Fibroblast of pulmonary artery (primary cell): ENCODE results near the gene CACNA1C.

Experiments
- DNase-seq: peaks from one replicate; pipeline ENCODE4 v3.0.0-alpha.2; 2010; ENCODE audit warnings: low read depth
- H3K4me3 ChIP-seq: replicated peaks from 2 replicates; pipeline ENCODE4 v1.5.1; 2011; ENCODE audit warnings: low read depth, mild to moderate bottlenecking, control low read depth, low read length, moderate library complexity
- CTCF ChIP-seq: IDR thresholded peaks from 2 replicates; pipeline ENCODE4 v1.5.1; 2011; ENCODE audit warnings: mild to moderate bottlenecking, control low read depth, low read length, inconsistent platforms; ENCODE audit errors: missing control alignments

Gene CACNA1C

GRCh38 chr12:2351161-2351560, 298.4 kb downstream of the CACNA1C start:
- no peak overlapping the region for H3K4me3 ChIP-seq
- TF ChIP-seq CTCF: no peak
- DNase-seq: no peak

- H3K4me3 ChIP-seq: no peak overlapping the region
- TF ChIP-seq CTCF: no peak
- no peak for DNase-seq
Measured at GRCh38 chr12:2352203-2352602, 299.4 kb downstream of the CACNA1C start.

GRCh38 chr12:2353281-2353680, 300.5 kb downstream of the CACNA1C start:
- no peak overlapping the region for H3K4me3 ChIP-seq
- DNase-seq: no peak
- no peak for TF ChIP-seq CTCF

- H3K4me3 ChIP-seq: no peak overlapping the region
- TF ChIP-seq CTCF: no peak
- no peak for DNase-seq
Measured at GRCh38 chr12:2353691-2354090, 300.9 kb downstream of the CACNA1C start.

- no peak for DNase-seq
- no peak overlapping the region for H3K4me3 ChIP-seq
- no peak for TF ChIP-seq CTCF
Measured at GRCh38 chr12:2354151-2354991, 301.6 kb downstream of the CACNA1C start.

GRCh38 chr12:2355198-2355597, 302.4 kb downstream of the CACNA1C start:
- DNase-seq: no peak
- no peak overlapping the region for H3K4me3 ChIP-seq
- no peak for TF ChIP-seq CTCF

- no peak for DNase-seq
- no peak for TF ChIP-seq CTCF
- no peak overlapping the region for H3K4me3 ChIP-seq
Measured at GRCh38 chr12:2355604-2356003, 302.8 kb downstream of the CACNA1C start.
